ENCODE data around the gene CD276. TPM values are rescaled to one million over a fixed set of nuclear protein-coding genes. Genes with fewer than 3 reads are reported as not detected.
"Not testable (repeated sequence)": the region's sequence is repeated elsewhere in the genome, so short reads cannot be mapped to it uniquely, and the experiment has no call there.

Gene CD276
- total RNA-seq, 2 donors from 2014 or later: 0.73 to 2.5 TPM

GRCh38 chr15:73718694-73719093 lies 34.5 kb downstream of the CD276 start:
- ATAC-seq (no peak), DNase-seq (ENCODE audit: low spot score in 2 of 2) (no peak)
- Mint-ChIP-seq H3K27ac (no peak overlapping the region), H3K9me3 (no peaks in the 10 kb centered on the region), H3K36me3 (no peaks in the 10 kb centered on the region)

DNA sequence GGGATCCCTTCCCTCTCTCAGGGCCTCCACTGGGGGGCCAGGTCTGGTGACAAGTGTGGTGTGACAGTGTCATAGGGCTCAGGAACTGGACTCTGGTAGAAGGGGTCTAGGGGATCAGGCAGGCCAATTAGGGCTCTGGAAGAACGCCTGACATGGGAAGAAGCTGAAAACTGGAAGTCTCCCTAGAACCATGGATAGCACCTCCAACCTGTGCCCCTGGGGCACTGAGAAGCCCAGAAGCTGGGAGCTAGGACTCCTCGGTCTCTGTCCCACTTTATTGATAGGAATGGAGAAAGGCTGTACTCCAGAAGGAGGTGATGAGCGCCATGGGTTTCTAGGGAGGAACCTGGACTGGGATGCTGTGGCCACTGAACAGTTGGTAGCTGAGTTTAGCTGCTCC lies 38.2 kb downstream of the CD276 start:
- DNase-seq (ENCODE audit: low spot score in 2 of 2) (no peak), ATAC-seq (no peak)
- Mint-ChIP-seq H3K9me3 (no peaks in the 10 kb centered on the region), H3K36me3 (no peaks in the 10 kb centered on the region), H3K27ac (no peak overlapping the region)

DNA sequence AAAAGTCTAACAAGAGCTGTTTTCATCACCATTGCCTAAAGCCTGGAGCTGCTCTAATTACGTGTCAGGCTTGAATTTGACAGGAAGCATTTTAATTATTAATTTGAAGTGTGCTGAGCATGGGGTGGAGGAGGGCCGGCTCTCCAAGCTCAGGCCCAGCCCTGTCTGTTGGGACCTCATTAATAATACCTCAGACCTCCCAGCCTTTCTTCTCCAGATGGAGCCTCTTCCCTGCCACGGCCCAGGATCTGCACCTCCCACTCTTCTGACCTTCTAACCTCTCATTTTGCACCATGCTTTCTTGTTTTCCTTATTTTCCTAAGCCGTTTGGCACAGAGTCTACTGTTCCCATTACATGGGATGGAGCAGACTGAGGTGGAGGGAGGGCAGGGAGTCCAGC lies 39.0 kb downstream of the CD276 start:
- DNase-seq (ENCODE audit: low spot score in 2 of 2): no peak
- H3K36me3 Mint-ChIP-seq: no peaks in the 10 kb centered on the region
- no peak overlapping the region for H3K27ac Mint-ChIP-seq
- no peak for ATAC-seq
- H3K9me3 Mint-ChIP-seq: no peaks in the 10 kb centered on the region

- H3K9me3 Mint-ChIP-seq: no peaks in the 10 kb centered on the region
- DNase-seq (ENCODE audit: low spot score in 2 of 2) (no peak), ATAC-seq (no peak)
- no peak overlapping the region for H3K27ac Mint-ChIP-seq
- H3K36me3 Mint-ChIP-seq: no peaks in the 10 kb centered on the region
Observed at GRCh38 chr15:73724212-73724611, 40.0 kb downstream of the CD276 start.

- no peak overlapping the region for H3K27ac Mint-ChIP-seq
- no peak for ATAC-seq
- H3K9me3 Mint-ChIP-seq: no peaks in the 10 kb centered on the region
- H3K36me3 Mint-ChIP-seq: no peaks in the 10 kb centered on the region
- DNase-seq (ENCODE audit: low spot score in 2 of 2): no peak
Observed at GRCh38 chr15:73727330-73727976, 43.3 kb downstream of the CD276 start.

- not testable (repeated sequence) for ATAC-seq; H3K9me3 Mint-ChIP-seq; DNase-seq (ENCODE audit: low spot score in 2 of 2); H3K27ac Mint-ChIP-seq; H3K36me3 Mint-ChIP-seq
Observed at GRCh38 chr15:73732051-73732450, 47.9 kb downstream of the CD276 start.

DNA sequence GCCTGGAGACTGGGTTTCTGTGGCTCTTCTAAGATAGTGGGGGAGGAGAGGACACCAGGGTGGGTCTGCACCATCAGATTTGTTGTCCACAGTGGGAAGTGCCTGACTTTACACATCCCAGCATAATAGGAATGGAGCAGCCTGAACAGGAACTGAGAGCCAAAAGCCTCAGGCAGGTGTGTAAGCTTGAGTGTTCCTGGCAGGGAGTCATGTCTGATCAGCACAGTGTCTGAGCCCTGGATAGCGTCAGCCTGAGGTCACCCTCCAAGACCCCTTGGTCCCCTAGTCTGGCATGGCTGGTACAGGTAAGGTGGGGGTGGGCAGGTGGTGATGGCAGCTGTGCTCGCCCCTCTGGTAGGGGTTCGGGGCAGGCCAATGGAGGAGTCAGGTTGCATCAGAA lies 48.7 kb downstream of the CD276 start:
- DNase-seq (ENCODE audit: low spot score in 2 of 2): no peak
- Mint-ChIP-seq H3K9me3 (no peaks in the 10 kb centered on the region), H3K27ac (no peak overlapping the region), H3K36me3 (no peaks in the 10 kb centered on the region)
- no peak for ATAC-seq

- DNase-seq (ENCODE audit: low spot score in 2 of 2) (no peak), ATAC-seq (no peak)
- Mint-ChIP-seq H3K27ac (no peak overlapping the region), H3K36me3 (no peaks in the 10 kb centered on the region), H3K9me3 (no peaks in the 10 kb centered on the region)
Observed at GRCh38 chr15:73737535-73737934, 53.4 kb downstream of the CD276 start.

DNA sequence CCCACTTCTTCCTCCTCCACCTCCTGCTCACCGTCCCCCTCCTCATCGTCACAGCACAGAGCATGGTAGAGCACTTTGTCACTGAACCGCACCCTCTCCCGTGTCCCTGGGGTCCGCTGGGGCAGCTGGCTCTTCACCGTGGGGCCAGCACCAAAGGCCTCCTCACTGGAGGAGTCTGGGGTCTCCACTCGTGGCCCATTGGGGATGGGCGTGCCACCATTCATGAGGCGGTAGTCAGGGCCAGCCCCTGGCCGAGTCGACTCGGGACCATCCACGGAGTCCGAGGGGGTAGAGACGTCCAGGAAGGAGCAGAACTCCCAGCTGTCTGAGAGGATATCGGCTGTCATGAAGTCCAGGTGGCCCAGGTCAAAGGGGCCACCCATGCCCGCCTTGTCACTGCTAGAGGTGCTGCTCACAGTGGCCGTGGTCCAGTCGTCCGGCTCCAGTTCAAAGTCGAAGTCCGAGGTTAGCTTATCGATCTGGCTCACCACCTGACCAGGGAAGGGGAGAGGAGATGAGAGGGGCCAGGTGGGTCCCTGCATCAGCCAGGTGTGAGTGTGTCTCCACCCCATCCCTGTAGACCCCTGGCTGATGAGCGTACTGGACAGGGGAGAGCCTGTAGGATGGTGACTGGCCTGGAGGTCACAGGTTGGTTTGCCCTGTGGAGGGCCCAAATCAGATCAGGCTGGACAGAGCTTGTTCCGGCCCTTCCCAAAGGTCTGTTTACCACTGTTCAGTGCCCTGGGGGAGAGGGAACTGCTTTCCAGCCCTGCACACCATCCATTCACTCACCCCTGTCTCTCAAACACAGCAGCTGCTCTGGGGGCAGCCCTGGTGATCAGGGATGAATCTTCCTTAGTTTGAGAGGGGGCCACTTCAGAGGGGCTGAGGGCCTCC lies 56.2 kb downstream of the CD276 start:
- no peak for DNase-seq (ENCODE audit: low spot score in 2 of 2)
- Mint-ChIP-seq H3K36me3 (no peaks in the 10 kb centered on the region), H3K9me3 (no peaks in the 10 kb centered on the region), H3K27ac (no peak overlapping the region)
- no peak for ATAC-seq

DNA sequence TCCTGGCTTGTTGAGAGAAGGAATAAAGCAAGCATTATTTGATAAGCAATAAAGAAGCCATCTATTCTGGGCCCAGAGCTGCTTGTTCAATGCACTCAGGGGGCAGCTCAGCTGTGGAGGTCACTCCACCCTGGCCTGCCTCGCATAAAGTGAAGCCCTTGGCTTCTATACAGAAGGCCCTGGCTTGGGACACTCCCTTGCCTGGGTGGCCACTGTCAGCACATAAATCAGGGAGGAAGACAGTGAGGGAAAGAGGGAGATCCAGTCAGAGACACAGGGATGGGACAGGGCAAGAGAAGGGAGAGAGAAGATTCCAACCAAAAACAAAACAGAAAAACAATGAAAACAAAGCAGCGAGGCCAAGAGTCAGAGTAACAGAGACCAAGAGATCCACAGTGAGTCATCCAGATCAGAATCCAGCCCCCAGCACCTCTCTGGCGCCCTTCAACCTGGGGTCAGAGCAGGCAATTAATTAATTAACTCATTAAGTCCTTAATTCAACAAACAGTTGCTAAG lies 57.2 kb downstream of the CD276 start:
- DNase-seq (ENCODE audit: low spot score in 2 of 2) (no peak), ATAC-seq (no peak)
- peak overlapping the region in 1 of 2 donors; percentile 14 for H3K27ac Mint-ChIP-seq
- H3K36me3 Mint-ChIP-seq: no peaks in the 10 kb centered on the region
- H3K9me3 Mint-ChIP-seq: no peaks in the 10 kb centered on the region

- no peaks in the 10 kb centered on the region for H3K9me3 Mint-ChIP-seq
- no peaks in the 10 kb centered on the region for H3K36me3 Mint-ChIP-seq
- no peak overlapping the region for H3K27ac Mint-ChIP-seq
- DNase-seq (ENCODE audit: low spot score in 2 of 2) (no peak), ATAC-seq (no peak)
Observed at GRCh38 chr15:73744293-73744692, 60.1 kb downstream of the CD276 start.

DNA sequence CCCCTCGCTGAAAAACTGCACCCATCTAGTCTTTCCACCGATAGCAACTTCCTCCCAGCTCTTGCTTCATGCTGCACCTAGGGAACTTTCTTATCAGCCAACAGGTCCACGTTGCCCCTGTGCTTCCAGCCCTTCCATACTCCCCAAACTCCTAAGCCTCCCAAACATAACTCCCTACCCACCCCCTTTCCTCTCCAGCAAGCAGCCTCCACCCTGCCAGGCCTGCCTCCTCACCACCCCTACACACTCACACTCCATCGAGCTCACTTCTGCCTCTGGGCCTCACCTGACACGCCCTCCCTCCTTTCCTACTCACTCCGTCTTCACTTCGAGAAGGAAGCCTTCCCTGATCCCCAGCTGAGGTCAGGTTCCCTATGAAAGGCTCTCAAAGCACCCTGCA lies 60.9 kb downstream of the CD276 start:
- no peak for DNase-seq (ENCODE audit: low spot score in 2 of 2)
- Mint-ChIP-seq H3K27ac (peak overlapping the region in 1 of 2 donors; percentile 44), H3K36me3 (no peaks in the 10 kb centered on the region), H3K9me3 (no peaks in the 10 kb centered on the region)
- ATAC-seq: no peak

DNA sequence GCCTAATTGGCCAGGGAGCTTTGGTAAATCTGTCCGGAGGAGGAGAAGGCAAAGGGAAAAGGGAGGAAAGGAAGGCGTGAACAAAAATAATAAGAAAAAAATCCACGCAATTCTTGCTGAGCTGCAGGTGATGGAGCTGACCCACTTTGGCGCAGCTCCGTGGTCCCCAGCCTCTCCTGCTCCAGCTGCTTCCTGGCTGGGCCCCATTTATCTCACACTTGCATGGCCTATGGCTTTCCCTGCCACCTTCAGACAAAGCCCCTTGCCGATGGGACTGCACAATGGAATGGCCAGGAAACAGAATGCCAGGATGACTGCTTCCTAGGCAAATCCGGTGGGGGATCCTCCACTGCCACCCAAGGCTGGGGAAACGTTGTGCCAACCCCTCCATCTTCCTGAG lies 62.1 kb downstream of the CD276 start:
- DNase-seq (ENCODE audit: low spot score in 2 of 2) (no peak), ATAC-seq (no peak)
- H3K27ac Mint-ChIP-seq: no peak overlapping the region
- H3K9me3 Mint-ChIP-seq: no peaks in the 10 kb centered on the region
- no peaks in the 10 kb centered on the region for H3K36me3 Mint-ChIP-seq

- H3K36me3 Mint-ChIP-seq: no peaks in the 10 kb centered on the region
- no peaks in the 10 kb centered on the region for H3K9me3 Mint-ChIP-seq
- no peak overlapping the region for H3K27ac Mint-ChIP-seq
- DNase-seq (ENCODE audit: low spot score in 2 of 2) (no peak), ATAC-seq (no peak)
Observed at GRCh38 chr15:73746883-73747282, 62.7 kb downstream of the CD276 start.

- Mint-ChIP-seq H3K27ac (no peak overlapping the region), H3K36me3 (no peaks in the 10 kb centered on the region), H3K9me3 (no peaks in the 10 kb centered on the region)
- DNase-seq (ENCODE audit: low spot score in 2 of 2): no peak
- ATAC-seq: no peak
Observed at GRCh38 chr15:73747847-73748590, 63.8 kb downstream of the CD276 start.

DNA sequence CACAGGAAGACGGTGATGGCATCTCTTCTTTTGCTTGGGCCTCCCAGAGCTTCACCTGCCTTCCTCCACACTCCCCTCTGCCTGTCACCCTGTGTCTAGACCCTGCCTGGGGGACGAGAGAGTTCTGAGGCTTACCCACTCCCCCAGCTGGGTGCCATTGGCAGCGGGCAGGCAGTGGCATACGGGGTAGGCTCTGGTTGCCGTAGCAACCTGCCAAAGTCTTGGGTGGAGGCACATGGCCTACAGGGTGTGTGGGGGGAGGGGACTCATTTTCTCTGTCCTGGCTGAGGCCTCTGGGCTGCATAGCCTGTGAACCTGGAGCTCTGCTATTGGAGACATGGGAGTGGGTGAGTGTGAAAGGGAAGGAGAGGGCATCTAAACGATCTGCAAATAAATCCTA lies 64.5 kb downstream of the CD276 start:
- no peak for ATAC-seq
- H3K27ac Mint-ChIP-seq: no peak overlapping the region
- DNase-seq (ENCODE audit: low spot score in 2 of 2): no peak
- no peaks in the 10 kb centered on the region for H3K9me3 Mint-ChIP-seq
- no peaks in the 10 kb centered on the region for H3K36me3 Mint-ChIP-seq

DNA sequence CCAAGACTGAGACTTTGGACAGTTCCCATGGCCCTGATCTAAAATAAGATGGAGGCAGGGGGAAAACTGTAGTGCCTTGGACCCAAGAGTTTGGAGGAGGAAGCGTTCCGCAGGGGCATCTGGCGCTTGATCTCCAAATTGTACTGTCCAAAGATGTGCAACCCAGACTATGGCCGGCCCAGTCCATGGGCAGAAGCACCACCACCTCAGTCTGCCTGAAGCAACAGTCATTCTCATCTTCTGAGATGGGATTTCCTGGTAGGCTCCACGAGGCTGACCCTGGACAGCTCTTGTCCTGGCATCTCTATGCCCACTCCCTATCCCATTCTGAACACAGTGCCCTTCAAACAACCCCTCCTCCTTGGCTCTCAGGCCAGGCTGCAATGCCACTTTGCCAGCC lies 65.3 kb downstream of the CD276 start:
- Mint-ChIP-seq H3K36me3 (no peaks in the 10 kb centered on the region), H3K9me3 (no peaks in the 10 kb centered on the region), H3K27ac (no peak overlapping the region)
- ATAC-seq: no peak
- no peak for DNase-seq (ENCODE audit: low spot score in 2 of 2)
